DOHH2 (cell line): Measurements from ENCODE around the gene MRPS18A.

Experiments used
- H3F3A ChIP-seq: fragments of 200-600 bp; sonication (generic), shearing (Covaris generic); 2 replicates; pipeline ENCODE4 v1.6.0; 2016; ENCODE audit warnings: antibody characterized with exemption, mild to moderate bottlenecking; ENCODE audit not compliant: control insufficient read depth, insufficient read depth
- H3K27ac ChIP-seq: fragments of 200-600 bp; sonication (generic); 2 replicates; pipeline ENCODE4 v1.5.1; 2014; ENCODE audit warnings: low read depth, mild to moderate bottlenecking, low read length, moderate library complexity
- H3K27me3 ChIP-seq: fragments of 200-600 bp; sonication (generic); 2 replicates; pipeline ENCODE4 v1.6.1; 2014; ENCODE audit warnings: mild to moderate bottlenecking, low read length, mixed read lengths; ENCODE audit not compliant: control insufficient read depth
- H3K36me3 ChIP-seq: fragments of 200-600 bp; sonication (generic); 2 replicates; pipeline ENCODE4 v1.6.1; 2014; ENCODE audit warnings: mild to moderate bottlenecking, low read length, moderate library complexity, mixed read lengths; ENCODE audit not compliant: control insufficient read depth
- H3K4me1 ChIP-seq: fragments of 200-600 bp; sonication (generic); 2 replicates; pipeline ENCODE4 v1.6.1; 2014; ENCODE audit warnings: mild to moderate bottlenecking, low read length, mixed read lengths; ENCODE audit not compliant: control insufficient read depth
- H3K4me2 ChIP-seq: fragments of 200-600 bp; sonication (generic); 2 replicates; pipeline ENCODE4 v1.6.0; 2014; ENCODE audit warnings: mild to moderate bottlenecking, low read length, moderate library complexity
- H3K4me3 ChIP-seq: fragments of 200-600 bp; sonication (generic); 2 replicates; pipeline ENCODE4 v1.5.1; 2014; ENCODE audit warnings: mild to moderate bottlenecking, low read length, mixed read lengths
- H3K79me2 ChIP-seq: fragments of 200-600 bp; sonication (generic); 2 replicates; pipeline ENCODE4 v1.6.1; 2014; ENCODE audit warnings: mild to moderate bottlenecking, low read length, mixed read lengths; ENCODE audit not compliant: control insufficient read depth
- H3K9me2 ChIP-seq: fragments of 200-600 bp; sonication (generic); replicated peaks from 2 replicates; pipeline ENCODE4 v1.6.1; 2014; ENCODE audit warnings: mild to moderate bottlenecking, low read length, mixed read lengths; ENCODE audit not compliant: control insufficient read depth
- H3K9me3 ChIP-seq: fragments of 200-600 bp; sonication (generic); 2 replicates; pipeline ENCODE4 v1.6.1; 2014; ENCODE audit warnings: antibody characterized with exemption, low read length, mixed read lengths; ENCODE audit not compliant: control insufficient read depth, insufficient read depth
- H4K20me1 ChIP-seq: fragments of 200-600 bp; sonication (generic); 2 replicates; pipeline ENCODE4 v1.6.0; 2014; ENCODE audit warnings: low read depth, mild to moderate bottlenecking, antibody characterized with exemption, low read length, moderate library complexity; ENCODE audit not compliant: control insufficient read depth, insufficient read depth
- CTCF ChIP-seq: fragments of 200-600 bp; sonication (generic); IDR thresholded peaks from one replicate; pipeline ENCODE4 v1.5.1; 2014; ENCODE audit warnings: antibody characterized with exemption, mild to moderate bottlenecking, low read depth, low read length; ENCODE audit not compliant: poor library complexity, severe bottlenecking
- EZH2phosphoT487 ChIP-seq: fragments of 200-600 bp; sonication (generic); IDR thresholded peaks from 2 replicates; pipeline ENCODE4 v1.6.1; 2017; ENCODE audit warnings: borderline replicate concordance, mild to moderate bottlenecking, antibody characterized with exemption, low read length, moderate library complexity, mixed read lengths

MRPS18A gene

GRCh38 chr6:43720999-43721398 is 33.4 kb upstream of the MRPS18A start:
- H3F3A ChIP-seq = no peaks in the 10 kb centered on the region
- no peak for TF ChIP-seq EZH2phosphoT487
- no peak for TF ChIP-seq CTCF
- no peaks in the 10 kb centered on the region for H3K36me3 ChIP-seq
- H3K9me2 ChIP-seq = no peaks in the 10 kb centered on the region
- no peak overlapping the region for H3K4me3 ChIP-seq
- peaks cover 4% of the 10 kb centered on the region; the same call in 1 of the 2 replicates for H3K27me3 ChIP-seq
- H3K9me3 ChIP-seq = no peaks in the 10 kb centered on the region
- no peaks in the 10 kb centered on the region for H4K20me1 ChIP-seq
- no peaks in the 10 kb centered on the region for H3K79me2 ChIP-seq
- H3K4me2 ChIP-seq = no peak overlapping the region
- H3K27ac ChIP-seq = no peak overlapping the region
- peaks cover 26% of the 10 kb centered on the region for H3K4me1 ChIP-seq

GRCh38 chr6:43719511-43719910 is 31.9 kb upstream of the MRPS18A start:
- Histone ChIP-seq H3K36me3 (no peaks in the 10 kb centered on the region), H3K4me2 (no peak overlapping the region), H3K4me3 (no peak overlapping the region), H3K79me2 (no peaks in the 10 kb centered on the region), H3K9me2 (no peaks in the 10 kb centered on the region), H3K4me1 (peaks cover 26% of the 10 kb centered on the region), H4K20me1 (no peaks in the 10 kb centered on the region), H3F3A (peaks cover 8% of the 10 kb centered on the region), H3K27ac (no peak overlapping the region), H3K9me3 (no peaks in the 10 kb centered on the region), H3K27me3 (peaks cover 4% of the 10 kb centered on the region; the same call in 1 of the 2 replicates)
- TF ChIP-seq CTCF (no peak), EZH2phosphoT487 (no peak)

- Histone ChIP-seq H3F3A (peaks cover 13% of the 10 kb centered on the region), H3K36me3 (no peaks in the 10 kb centered on the region), H3K27ac (no peak overlapping the region), H3K9me2 (no peaks in the 10 kb centered on the region), H3K4me2 (no peak overlapping the region), H3K79me2 (no peaks in the 10 kb centered on the region), H4K20me1 (no peaks in the 10 kb centered on the region), H3K4me3 (no peak overlapping the region), H3K9me3 (no peaks in the 10 kb centered on the region), H3K27me3 (peaks cover 4% of the 10 kb centered on the region; the same call in 1 of the 2 replicates), H3K4me1 (peaks cover 29% of the 10 kb centered on the region)
- no peak for TF ChIP-seq CTCF
- no peak for TF ChIP-seq EZH2phosphoT487
These were observed 31.0 kb upstream of the MRPS18A start for GRCh38 chr6:43718387-43719105.
